NB4 (cell line): ENCODE measurements around the gene TSN.
"Not testable (repeated sequence)": the region's sequence is repeated elsewhere in the genome, so short reads cannot be mapped to it uniquely, and the experiment has no call there.

ENCODE experiments used
- POLR2A ChIP-seq: IDR thresholded peaks from 2 replicates; pipeline ENCODE4 v1.6.1; 2011; ENCODE audit warnings: mild to moderate bottlenecking; ENCODE audit not compliant: insufficient read length; ENCODE audit errors: extremely low read depth
- TF ChIP-seq, protein P1 (sequence below): IDR thresholded peaks from one replicate; pipeline ENCODE4 v1.5.1; 2012; ENCODE audit warnings: low read depth, low read length

DNA sequence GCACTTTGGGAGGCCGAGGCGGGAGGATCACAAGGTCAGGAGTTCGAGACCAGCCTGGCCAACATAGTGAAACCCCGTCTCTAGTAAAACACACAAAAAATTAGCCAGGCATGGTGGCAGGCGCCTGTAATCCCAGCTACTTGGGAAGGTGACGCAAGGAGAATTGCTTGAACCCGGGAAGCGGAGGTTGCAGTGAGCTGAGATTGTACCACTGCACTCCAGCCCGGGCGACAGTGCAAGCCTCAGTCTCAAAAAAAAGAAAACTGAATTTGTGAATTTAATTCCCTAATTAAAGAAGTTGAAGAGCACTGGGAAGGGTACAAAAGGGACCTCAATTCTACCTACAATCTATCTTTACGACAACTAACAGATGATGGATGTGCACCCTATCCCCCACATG lies 20.9 kb upstream of the TSN start:
- not testable (repeated sequence) for TF ChIP-seq POLR2A
- TF ChIP-seq, protein P1, sequence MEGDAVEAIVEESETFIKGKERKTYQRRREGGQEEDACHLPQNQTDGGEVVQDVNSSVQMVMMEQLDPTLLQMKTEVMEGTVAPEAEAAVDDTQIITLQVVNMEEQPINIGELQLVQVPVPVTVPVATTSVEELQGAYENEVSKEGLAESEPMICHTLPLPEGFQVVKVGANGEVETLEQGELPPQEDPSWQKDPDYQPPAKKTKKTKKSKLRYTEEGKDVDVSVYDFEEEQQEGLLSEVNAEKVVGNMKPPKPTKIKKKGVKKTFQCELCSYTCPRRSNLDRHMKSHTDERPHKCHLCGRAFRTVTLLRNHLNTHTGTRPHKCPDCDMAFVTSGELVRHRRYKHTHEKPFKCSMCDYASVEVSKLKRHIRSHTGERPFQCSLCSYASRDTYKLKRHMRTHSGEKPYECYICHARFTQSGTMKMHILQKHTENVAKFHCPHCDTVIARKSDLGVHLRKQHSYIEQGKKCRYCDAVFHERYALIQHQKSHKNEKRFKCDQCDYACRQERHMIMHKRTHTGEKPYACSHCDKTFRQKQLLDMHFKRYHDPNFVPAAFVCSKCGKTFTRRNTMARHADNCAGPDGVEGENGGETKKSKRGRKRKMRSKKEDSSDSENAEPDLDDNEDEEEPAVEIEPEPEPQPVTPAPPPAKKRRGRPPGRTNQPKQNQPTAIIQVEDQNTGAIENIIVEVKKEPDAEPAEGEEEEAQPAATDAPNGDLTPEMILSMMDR: not testable (repeated sequence)
